ENCODE measurements around the gene KCNMB2.
"Not testable (repeated sequence)": the region's sequence is repeated elsewhere in the genome, so short reads cannot be mapped to it uniquely, and the experiment has no call there.

Gene KCNMB2

GRCh38 chr3:178518660-178519396, 17.4 kb upstream of the KCNMB2 start:
- DNase-seq (ENCODE audit: low read depth in 2 of 2, low spot score in 1 of 2) = no peak

DNA sequence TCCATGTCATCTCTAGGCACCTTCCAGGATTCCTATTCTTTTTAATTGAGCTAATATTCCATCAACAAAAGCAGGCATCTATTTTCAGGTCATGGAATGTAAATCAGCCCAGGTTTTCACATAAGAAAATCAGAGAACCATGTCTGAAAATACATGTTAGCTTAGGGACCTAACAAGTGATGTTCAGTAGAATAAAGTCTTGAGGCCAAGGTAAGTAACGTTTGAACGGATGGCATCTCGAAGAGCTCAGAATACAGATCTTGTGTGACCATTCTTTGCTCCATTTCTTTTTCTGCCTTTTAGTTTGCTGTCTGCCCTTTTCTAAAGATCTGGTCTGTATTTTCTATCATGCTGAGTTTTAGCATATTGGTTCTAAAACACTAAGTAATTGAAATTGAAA, 16.5 kb upstream of the KCNMB2 start:
- DNase-seq (ENCODE audit: low read depth in 2 of 2, low spot score in 1 of 2) = no peak

DNA sequence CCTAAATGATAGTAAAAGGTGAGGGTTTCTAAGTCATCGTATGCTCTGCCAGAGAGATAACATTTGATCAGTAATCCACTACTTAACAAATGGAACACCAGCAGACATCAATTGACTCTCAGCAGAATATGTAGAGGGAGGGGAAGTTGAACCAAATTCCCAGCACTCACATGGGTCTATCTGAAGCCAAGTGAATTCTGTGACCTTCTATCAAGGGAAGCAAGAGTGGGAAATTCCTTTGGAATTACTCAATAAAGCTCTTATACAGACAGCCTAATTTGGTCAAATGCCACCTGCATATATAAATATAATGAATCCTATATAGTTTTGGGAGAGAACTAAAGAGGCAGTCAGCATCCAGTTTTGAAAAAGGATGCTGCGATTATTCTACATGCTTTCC, 15.8 kb upstream of the KCNMB2 start:
- no peak for DNase-seq (ENCODE audit: low read depth in 2 of 2, low spot score in 1 of 2)

- DNase-seq (ENCODE audit: low read depth in 2 of 2, low spot score in 1 of 2) = no peak
Measured at GRCh38 chr3:178522200-178523052, 13.8 kb upstream of the KCNMB2 start.

DNA sequence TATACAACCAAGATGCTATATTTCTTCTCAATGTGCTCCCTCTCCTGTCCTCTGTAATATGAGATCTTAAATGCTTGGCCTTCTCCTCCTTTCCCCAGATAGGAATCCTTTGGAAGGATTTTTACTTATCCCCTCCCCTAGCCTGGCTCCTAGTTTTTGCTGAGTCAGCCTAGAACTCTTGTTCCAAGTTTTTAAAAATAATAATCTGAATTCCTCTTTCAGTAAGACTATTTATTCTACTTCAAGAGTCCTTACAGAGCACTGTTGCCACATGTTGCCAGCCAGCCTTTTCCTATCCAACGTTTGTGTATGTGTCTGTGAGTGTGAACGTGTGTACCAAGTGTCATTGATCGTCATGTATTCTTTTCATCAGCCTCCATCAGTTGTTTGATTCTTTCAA, 11.0 kb upstream of the KCNMB2 start:
- no peak for DNase-seq (ENCODE audit: low read depth in 2 of 2, low spot score in 1 of 2)

DNA sequence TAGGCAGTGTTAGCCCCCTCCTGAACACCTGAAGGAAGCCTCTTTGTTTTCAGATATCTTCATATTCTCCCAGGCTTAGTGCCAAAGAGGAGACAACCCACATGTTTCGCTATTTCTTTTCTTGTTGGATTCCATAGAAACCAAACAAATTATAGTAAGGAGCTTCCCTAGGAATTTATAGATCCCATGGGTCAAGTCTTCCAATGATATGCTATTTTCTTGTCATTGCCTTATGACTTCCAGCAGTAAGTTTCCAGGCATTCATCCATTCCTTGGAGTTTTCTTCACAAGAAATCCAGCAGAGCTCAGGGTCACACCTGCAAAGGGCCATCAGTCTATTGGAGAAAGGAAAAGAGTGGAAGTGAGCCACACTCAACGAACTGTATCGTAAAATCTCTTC, 9.9 kb upstream of the KCNMB2 start:
- no peak for DNase-seq (ENCODE audit: low read depth in 2 of 2, low spot score in 1 of 2)

DNA sequence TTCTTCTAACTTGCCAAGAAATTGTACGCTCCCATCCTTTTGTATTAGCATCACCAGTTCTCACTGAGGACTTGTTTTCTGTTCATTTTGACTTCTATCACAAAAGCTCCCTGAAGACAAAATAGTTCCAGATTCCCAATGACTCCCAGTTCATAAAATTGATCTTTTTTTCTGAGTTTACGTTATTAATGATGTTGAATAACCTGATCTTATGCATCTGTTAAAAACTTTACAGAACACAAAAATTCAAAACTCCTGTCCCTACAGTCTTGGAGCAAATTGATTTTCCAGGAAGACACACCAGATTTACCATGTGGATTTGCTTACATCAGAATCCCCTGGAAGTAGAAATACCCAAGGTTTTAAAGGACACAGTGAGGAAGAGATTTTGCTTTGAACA, 8.3 kb upstream of the KCNMB2 start:
- DNase-seq (ENCODE audit: low read depth in 2 of 2, low spot score in 1 of 2) = no peak

DNA sequence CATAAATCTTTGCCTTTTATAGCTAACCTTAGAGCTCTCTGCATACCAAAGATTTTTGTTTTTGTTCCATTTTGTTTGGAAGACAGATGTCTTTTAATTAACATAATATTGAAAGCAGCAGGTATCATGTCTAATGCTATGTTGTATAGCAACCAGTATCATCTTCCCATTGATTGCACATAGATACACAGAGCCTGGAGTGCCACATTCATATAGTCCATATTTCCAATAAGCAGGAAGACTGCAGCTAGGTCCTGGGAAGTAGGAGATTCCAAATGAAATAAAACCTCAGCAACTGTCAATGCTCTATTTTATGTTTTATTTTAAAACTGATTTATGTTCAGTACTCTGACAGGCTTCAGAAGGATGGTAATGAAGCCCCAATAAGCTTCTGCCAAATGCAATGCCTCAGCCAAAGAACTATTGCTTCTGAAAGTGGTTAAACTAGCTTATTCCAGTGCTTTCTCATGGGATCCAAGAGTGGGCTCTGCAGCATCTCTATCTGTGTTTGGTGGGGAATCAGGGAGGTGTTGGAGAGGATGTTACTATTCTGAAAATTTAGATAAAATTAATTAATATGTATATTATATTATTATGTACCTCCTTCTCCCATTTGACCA, 6.5 kb upstream of the KCNMB2 start:
- DNase-seq (ENCODE audit: low read depth in 2 of 2, low spot score in 1 of 2) = no peak

DNA sequence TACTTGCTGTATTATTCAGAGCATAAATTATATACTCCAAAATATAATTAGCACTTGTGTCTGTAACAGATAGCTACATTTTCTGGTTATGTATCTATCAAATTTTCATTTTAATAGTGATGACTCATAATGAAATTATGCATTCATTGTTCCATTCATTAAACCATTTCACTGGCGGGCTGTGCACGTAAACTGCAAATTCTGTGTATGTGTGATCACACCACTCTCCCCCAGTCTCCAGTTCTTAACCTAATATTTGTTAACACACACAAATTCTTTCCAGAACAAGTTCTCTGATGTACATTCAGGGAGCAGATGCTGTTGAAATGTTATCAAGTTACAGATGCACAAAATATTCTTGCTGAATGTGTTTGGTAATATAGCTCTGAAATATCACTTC, 3.8 kb upstream of the KCNMB2 start:
- DNase-seq (ENCODE audit: low read depth in 2 of 2, low spot score in 1 of 2) = no peak

GRCh38 chr3:178537122-178537705, 978 bp downstream of the KCNMB2 start:
- DNase-seq (ENCODE audit: low read depth in 2 of 2, low spot score in 1 of 2) = no peak

DNA sequence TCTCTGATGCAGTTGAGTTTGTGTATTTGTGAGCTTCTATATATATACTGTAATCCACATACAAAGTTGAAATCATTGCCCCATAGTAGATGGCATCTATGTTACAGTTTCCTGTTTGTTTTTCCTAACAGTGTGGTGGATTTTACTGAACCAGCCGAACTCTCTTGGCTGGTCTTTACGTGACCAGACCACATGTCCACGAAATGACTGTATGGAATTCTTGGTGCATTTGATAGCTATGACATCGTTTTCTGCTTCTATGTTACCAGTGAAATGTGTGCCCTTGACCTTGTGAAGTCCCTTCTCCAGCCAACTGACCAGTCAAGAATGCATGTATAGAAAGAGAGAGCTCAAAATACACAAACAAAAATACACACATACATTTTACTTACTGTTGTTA, 1.8 kb downstream of the KCNMB2 start:
- no peak for DNase-seq (ENCODE audit: low read depth in 2 of 2, low spot score in 1 of 2)

DNA sequence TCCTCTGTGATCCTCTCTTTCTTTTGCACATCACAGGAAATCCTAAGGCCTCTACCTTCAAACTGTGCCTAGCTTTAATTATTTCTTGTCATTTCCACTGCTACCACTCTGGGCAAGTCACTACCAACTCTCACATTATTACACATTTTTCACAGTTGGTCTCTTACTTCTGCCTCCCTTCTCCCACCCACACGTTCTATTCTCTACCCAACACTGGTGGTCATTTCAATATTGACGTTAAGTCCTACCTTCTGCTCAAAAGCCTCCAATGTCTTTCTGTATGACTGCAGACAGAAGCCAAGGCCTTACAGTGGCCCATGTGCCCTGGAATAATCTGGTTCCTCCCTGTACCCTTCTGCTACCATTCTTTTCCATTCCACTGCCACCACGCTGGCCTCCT, 3.9 kb downstream of the KCNMB2 start:
- no peak for DNase-seq (ENCODE audit: low read depth in 2 of 2, low spot score in 1 of 2)

GRCh38 chr3:178545337-178545736, 9.1 kb downstream of the KCNMB2 start:
- DNase-seq (ENCODE audit: low read depth in 2 of 2, low spot score in 1 of 2) = no peak

DNA sequence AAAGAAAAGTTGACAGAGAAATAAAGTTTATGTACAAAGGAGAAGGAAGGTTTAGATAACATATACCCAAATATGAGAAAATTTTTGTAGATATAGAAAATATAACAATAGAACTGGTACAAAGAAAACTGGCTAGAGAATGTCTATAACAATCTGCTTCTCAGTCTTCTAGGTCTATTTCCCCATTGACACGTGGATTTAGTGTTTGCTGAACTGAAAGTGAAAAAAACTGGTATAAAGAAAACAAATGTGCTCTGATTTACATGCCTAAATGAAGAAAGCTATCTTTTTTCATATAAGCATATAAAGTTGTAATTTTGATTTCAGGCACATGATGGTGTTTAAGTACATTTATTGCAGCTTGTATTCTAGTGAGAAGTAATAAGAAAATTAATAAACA, 9.8 kb downstream of the KCNMB2 start:
- DNase-seq (ENCODE audit: low read depth in 2 of 2, low spot score in 1 of 2) = no peak

- DNase-seq (ENCODE audit: low read depth in 2 of 2, low spot score in 1 of 2) = not testable (repeated sequence)
Measured at GRCh38 chr3:178549426-178549825, 13.2 kb downstream of the KCNMB2 start.

- no peak for DNase-seq (ENCODE audit: low read depth in 2 of 2, low spot score in 1 of 2)
Measured at GRCh38 chr3:178551916-178552321, 15.7 kb downstream of the KCNMB2 start.

DNA sequence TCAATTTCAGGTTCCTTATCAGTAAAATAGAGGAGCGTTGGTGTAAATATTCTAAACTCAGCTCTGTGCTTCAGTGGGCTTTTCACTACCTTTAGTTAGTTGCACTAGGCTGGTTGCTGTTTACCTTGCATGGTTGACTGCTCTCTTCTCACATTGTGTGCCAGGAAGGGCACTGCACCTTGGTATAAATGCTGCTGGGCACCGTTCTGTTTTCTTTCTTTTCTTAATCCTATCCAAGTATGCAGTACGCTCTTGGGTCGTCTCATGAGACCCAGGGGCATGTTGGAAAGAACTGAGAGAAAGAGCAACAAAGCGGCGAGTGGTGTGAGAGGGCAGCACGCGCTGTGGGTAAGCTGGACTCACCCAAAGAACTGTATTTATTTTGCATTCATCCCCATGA, 22.4 kb downstream of the KCNMB2 start:
- no peak for DNase-seq (ENCODE audit: low read depth in 2 of 2, low spot score in 1 of 2)

DNA sequence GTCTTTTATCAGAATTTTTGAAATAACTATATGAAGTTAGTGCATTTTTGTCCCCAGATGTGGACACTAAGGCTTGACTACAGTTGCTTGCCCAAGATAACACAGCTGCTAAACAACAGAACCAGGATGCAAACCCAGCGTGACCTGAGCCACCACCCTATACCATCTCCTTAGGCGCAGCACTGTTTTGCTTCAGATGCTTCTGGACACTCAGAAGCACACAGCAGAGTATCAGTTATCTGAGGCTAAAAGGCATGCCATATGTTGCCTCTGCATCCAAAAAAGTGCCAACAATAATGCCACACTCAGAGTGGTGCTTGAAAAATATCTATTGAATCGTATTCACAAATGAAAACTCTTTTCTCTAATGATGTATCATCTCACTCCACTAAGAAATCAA, 24.5 kb downstream of the KCNMB2 start:
- no peak for DNase-seq (ENCODE audit: low read depth in 2 of 2, low spot score in 1 of 2)

GRCh38 chr3:178561239-178561638, 25.0 kb downstream of the KCNMB2 start:
- no peak for DNase-seq (ENCODE audit: low read depth in 2 of 2, low spot score in 1 of 2)

GRCh38 chr3:178562143-178562946, 26.1 kb downstream of the KCNMB2 start:
- no peak for DNase-seq (ENCODE audit: low read depth in 2 of 2, low spot score in 1 of 2)

GRCh38 chr3:178562947-178563232, 26.7 kb downstream of the KCNMB2 start:
- no peak for DNase-seq (ENCODE audit: low read depth in 2 of 2, low spot score in 1 of 2)
